Activated T-cell treated with anti-CD3 and anti-CD28 coated beads, Interleukin-2, amount 50 U/mL, for 48 hours (primary cell): ENCODE measurements around the gene ROMO1.

Source experiments
- DNase-seq, 2 experiments: peaks; one replicate each; pipeline ENCODE4 v3.0.0-alpha.2; 2020

The ROMO1 gene

GRCh38 chr20:35681960-35682359 lies 17.2 kb upstream of the ROMO1 start:
- no peak for DNase-seq

GRCh38 chr20:35685368-35685767 lies 13.8 kb upstream of the ROMO1 start:
- DNase-seq: peak in 1 of 2 experiments; percentile 5

GRCh38 chr20:35686872-35687271 lies 12.3 kb upstream of the ROMO1 start:
- peak in 1 of 2 experiments; percentile 25 for DNase-seq

- no peak for DNase-seq
Observed at GRCh38 chr20:35690265-35690664, 8.9 kb upstream of the ROMO1 start.

GRCh38 chr20:35695245-35695749 lies 3.9 kb upstream of the ROMO1 start:
- DNase-seq: peak in 1 of 2 experiments; percentile 11

- peak in 1 of 2 experiments; percentile 4 for DNase-seq
Observed at GRCh38 chr20:35695978-35696377, 3.2 kb upstream of the ROMO1 start.

GRCh38 chr20:35697696-35698297 lies 1.4 kb upstream of the ROMO1 start:
- DNase-seq: no peak

GRCh38 chr20:35698298-35699126 lies 693 bp upstream of the ROMO1 start:
- DNase-seq: peak; percentile 35 to 37

- DNase-seq: peak in 1 of 2 experiments; percentile 7
Observed at GRCh38 chr20:35699957-35700624, 886 bp downstream of the ROMO1 start.

GRCh38 chr20:35700625-35701148 lies 1.5 kb downstream of the ROMO1 start:
- DNase-seq: peak in 1 of 2 experiments; percentile 21

- DNase-seq: peak; percentile 36 to 46
Observed at GRCh38 chr20:35702051-35702823, 3.0 kb downstream of the ROMO1 start.

- DNase-seq: peak in 1 of 2 experiments; percentile 13
Observed at GRCh38 chr20:35702824-35703695, 3.9 kb downstream of the ROMO1 start.

GRCh38 chr20:35704514-35705261 lies 5.5 kb downstream of the ROMO1 start:
- no peak for DNase-seq

- peak in 1 of 2 experiments; percentile 22 for DNase-seq
Observed at GRCh38 chr20:35705894-35706293, 6.7 kb downstream of the ROMO1 start.

- DNase-seq: peak in 1 of 2 experiments; percentile 17
Observed at GRCh38 chr20:35706591-35707529, 7.7 kb downstream of the ROMO1 start.

GRCh38 chr20:35708502-35708901 lies 9.3 kb downstream of the ROMO1 start:
- no peak for DNase-seq

- DNase-seq: no peak
Observed at GRCh38 chr20:35709259-35709658, 10.1 kb downstream of the ROMO1 start.

- no peak for DNase-seq
Observed at GRCh38 chr20:35710039-35710438, 10.8 kb downstream of the ROMO1 start.

- DNase-seq: no peak
Observed at GRCh38 chr20:35710884-35711587, 11.8 kb downstream of the ROMO1 start.
